SK-N-SH (cell line): Measurements from ENCODE around the gene IGSF23. TPM values are rescaled to one million over a fixed set of nuclear protein-coding genes. Genes with fewer than 3 reads are reported as not detected.

Experiments
- CTCF ChIA-PET: fragments of 300-600, 350-600 bp; formaldehyde crosslinking; extraction: SDS; loops from one replicate; lab custom pipeline; 2021; lab: Yijun Ruan, JAX
- POLR2A ChIA-PET: fragments of 350-600 bp; sonication (Branson Sonifier 250); formaldehyde crosslinking; extraction: SDS; loops from one replicate; lab custom pipeline; 2020; ENCODE audit warnings: antibody characterized with exemption, inconsistent platforms; lab: Yijun Ruan, JAX
- DNase-seq: peaks from one replicate; pipeline ENCODE4 v3.0.0; 2012
- H2AFZ ChIP-seq: fragments of 200-600 bp; sonication (generic); 2 replicates; pipeline ENCODE4 v1.8.1; 2016; ENCODE audit warnings: antibody characterized with exemption, mild to moderate bottlenecking, low read depth
- H3F3A ChIP-seq: fragments of 200-600 bp; sonication (generic); replicated peaks from 2 replicates; pipeline ENCODE3; 2016; ENCODE audit warnings: antibody characterized with exemption, mild to moderate bottlenecking; ENCODE audit not compliant: insufficient read depth
- H3K27ac ChIP-seq, 2 experiments: fragments of 200-500 bp in 1 of 2; fragments of 200-600 bp in 1 of 2; sonication (Bioruptor generic) in 1 of 2; sonication (generic), shearing (Covaris generic) in 1 of 2; 2 replicates each; pipeline versions ENCODE4 v1.5.1 to v1.6.1; 2014 to 2016; ENCODE audit warnings: low read depth in 2 of 2, inconsistent platforms in 1 of 2, low read length in 1 of 2, mild to moderate bottlenecking in 1 of 2, mixed read lengths in 1 of 2
- H3K27me3 ChIP-seq: fragments of 200-600 bp; sonication (generic), shearing (Covaris generic); 2 replicates; pipeline ENCODE4 v1.6.1; 2016; ENCODE audit warnings: mixed run types; ENCODE audit not compliant: insufficient read depth
- H3K36me3 ChIP-seq, 2 experiments: fragments of 200-500 bp in 1 of 2; fragments of 200-600 bp in 1 of 2; sonication (Bioruptor generic) in 1 of 2; sonication (generic) in 1 of 2; replicated peaks in 1 of 2; 2 replicates each; pipeline versions ENCODE3 to v1.5.1; 2014 to 2016; ENCODE audit warnings: low read length in 1 of 2, mild to moderate bottlenecking in 1 of 2; ENCODE audit not compliant: insufficient read depth in 2 of 2, control insufficient read depth in 1 of 2
- H3K4me1 ChIP-seq, 2 experiments: fragments of 200-500 bp in 1 of 2; fragments of 200-600 bp in 1 of 2; sonication (Bioruptor generic) in 1 of 2; sonication (generic), shearing (Covaris generic) in 1 of 2; 2 replicates each; pipeline versions ENCODE4 v1.5.1 to v1.6.1; 2014 to 2016; ENCODE audit warnings: low read depth in 1 of 2, low read length in 1 of 2, mixed run types in 1 of 2; ENCODE audit not compliant: insufficient read depth in 2 of 2, control insufficient read depth in 1 of 2
- H3K4me2 ChIP-seq: fragments of 200-600 bp; sonication (generic), shearing (Covaris generic); 2 replicates; pipeline ENCODE4 v1.6.1; 2017; ENCODE audit warnings: mixed run types
- H3K4me3 ChIP-seq, 2 experiments: fragments of 200-500 bp in 1 of 2; fragments of 200-600 bp in 1 of 2; sonication (Bioruptor generic) in 1 of 2; sonication (generic), shearing (Covaris generic) in 1 of 2; 2 replicates each; pipeline versions ENCODE4 v1.5.1 to v1.8.1; 2014 to 2016; ENCODE audit warnings: low read depth in 2 of 2, inconsistent platforms in 1 of 2, low read length in 1 of 2, mild to moderate bottlenecking in 1 of 2, mixed read lengths in 1 of 2, moderate library complexity in 1 of 2
- H3K79me2 ChIP-seq: fragments of 200-600 bp; sonication (generic); 2 replicates; pipeline ENCODE4 v1.8.1; 2017; ENCODE audit warnings: mild to moderate bottlenecking; ENCODE audit not compliant: insufficient read depth
- H3K9ac ChIP-seq: fragments of 200-600 bp; sonication (generic); 2 replicates; pipeline ENCODE4 v1.6.1; 2017; ENCODE audit warnings: mixed run types
- H3K9me2 ChIP-seq: fragments of 200-600 bp; sonication (generic); 2 replicates; pipeline ENCODE4 v1.6.1; 2017; ENCODE audit warnings: mixed run types
- H3K9me3 ChIP-seq: fragments of 200-600 bp; sonication (generic); 2 replicates; pipeline ENCODE4 v1.6.1; 2017; ENCODE audit warnings: mixed run types, mild to moderate bottlenecking, moderate library complexity
- H4K20me1 ChIP-seq: fragments of 200-600 bp; sonication (generic); 2 replicates; pipeline ENCODE4 v1.6.1; 2017; ENCODE audit warnings: mild to moderate bottlenecking, mixed run types; ENCODE audit not compliant: insufficient read depth
- CHD2 ChIP-seq: fragments of 150-350 bp; IDR thresholded peaks from 2 replicates; pipeline ENCODE4 v1.6.1; 2018; ENCODE audit warnings: low read length; ENCODE audit not compliant: partially characterized antibody
- FOXJ3 ChIP-seq: sonication (generic); formaldehyde crosslinking; IDR thresholded peaks from 2 replicates; pipeline ENCODE4 v1.5.1; 2020; ENCODE audit warnings: mild to moderate bottlenecking, missing genetic modification reagents
- FOXM1 ChIP-seq: IDR thresholded peaks from 2 replicates; pipeline ENCODE4 v1.4.0; 2012; ENCODE audit warnings: low read depth, mild to moderate bottlenecking
- GATA2 ChIP-seq: sonication (generic); formaldehyde crosslinking; IDR thresholded peaks from 2 replicates; pipeline ENCODE4 v1.5.0; 2020; ENCODE audit warnings: mild to moderate bottlenecking, missing genetic modification reagents
- JUND ChIP-seq: IDR thresholded peaks from 2 replicates; pipeline ENCODE4 v1.4.0; 2012
- MEF2A ChIP-seq: IDR thresholded peaks from 2 replicates; pipeline ENCODE4 v1.4.0; 2012; ENCODE audit warnings: low read depth, borderline replicate concordance
- MXI1 ChIP-seq: IDR thresholded peaks from 2 replicates; pipeline ENCODE4 v1.6.1; 2012; ENCODE audit warnings: mild to moderate bottlenecking, low read depth, low read length, improper control_type of control experiment
- NFIC ChIP-seq: IDR thresholded peaks from 2 replicates; pipeline ENCODE4 v1.4.0; 2012; ENCODE audit warnings: borderline replicate concordance
- NRF1 ChIP-seq: IDR thresholded peaks from 2 replicates; pipeline ENCODE4 v1.6.1; 2012; ENCODE audit warnings: low read depth, mild to moderate bottlenecking, low read length
- RAD21 ChIP-seq: IDR thresholded peaks from 2 replicates; pipeline ENCODE4 v1.6.1; 2012; ENCODE audit warnings: mild to moderate bottlenecking, low read length
- REST ChIP-seq: IDR thresholded peaks from 2 replicates; pipeline ENCODE4 v1.6.1; 2012; ENCODE audit warnings: mild to moderate bottlenecking, low read depth, low read length, moderate library complexity
- RXRA ChIP-seq: IDR thresholded peaks from 2 replicates; pipeline ENCODE4 v1.4.0; 2012; ENCODE audit warnings: low read depth, mild to moderate bottlenecking, borderline replicate concordance
- SIN3A ChIP-seq: IDR thresholded peaks from 2 replicates; pipeline ENCODE4 v1.6.1; 2012; ENCODE audit warnings: low read depth, mild to moderate bottlenecking, low read length, moderate library complexity, borderline replicate concordance
- SMC3 ChIP-seq: IDR thresholded peaks from 2 replicates; pipeline ENCODE4 v1.6.1; 2012; ENCODE audit warnings: low read depth, low read length, improper control_type of control experiment
- USF1 ChIP-seq: IDR thresholded peaks from 2 replicates; pipeline ENCODE4 v1.4.0; 2012; ENCODE audit warnings: low read depth, borderline replicate concordance
- USF2 ChIP-seq: fragments of 150-350 bp; IDR thresholded peaks from 2 replicates; pipeline ENCODE4 v1.6.1; 2017; ENCODE audit warnings: antibody characterized with exemption, low read length, low read depth, borderline replicate concordance
- YY1 ChIP-seq: IDR thresholded peaks from 2 replicates; pipeline ENCODE4 v1.4.0; 2012; ENCODE audit warnings: low read depth, mild to moderate bottlenecking
- WGBS: methylation state at CpG from one replicate; pipeline ENCODE4 v1.1.6; 2017; ENCODE audit warnings: low lambda C conversion rate; 5-methylcytosine and 5-hydroxymethylcytosine counted together
- polyA plus RNA-seq, 3 experiments: library from polyadenylated mRNA; depleted of rRNA; stranded (reverse); fragments of >200 nt; gene quantifications; 2 replicates each; pipeline ENCODE4 v1.2.3, GENCODE V29; 2012

The IGSF23 gene
- polyA plus RNA-seq, 1 of the 3 experiments (the other 2 are of a cell fraction), result 0.08 TPM

GRCh38 chr19:44641501-44642265 is 28.3 kb downstream of the IGSF23 start:
- ChIA-PET POLR2A (no interaction called here), CTCF (interaction anchor here (1.5 to 2.6 kb wide), 3 partner anchors 15 to 48 kb away, joined by 5 to 18 read pairs (median 10); no protein-coding TSS in a partner anchor)
- no peaks in the 10 kb centered on the region for H3K9me2 ChIP-seq
- H3K79me2 ChIP-seq, result peaks cover 28% of the 10 kb centered on the region
- H3K36me3 ChIP-seq, result peaks cover 0 to 9% of the 10 kb centered on the region in 2 experiments
- no peaks in the 10 kb centered on the region for H3F3A ChIP-seq
- H3K9ac ChIP-seq, result no peak overlapping the region
- H3K4me1 ChIP-seq, result peaks cover 0 to 2% of the 10 kb centered on the region in 2 experiments; a peak in 1 of 4 replicates
- no peak overlapping the region for H3K4me3 ChIP-seq
- no peak for DNase-seq
- WGBS, result 87% methylated on average over 9 of the region's 9 CpGs
- H3K27me3 ChIP-seq, result no peaks in the 10 kb centered on the region
- no peak overlapping the region for H3K4me2 ChIP-seq
- H3K9me3 ChIP-seq, result no peaks in the 10 kb centered on the region
- H4K20me1 ChIP-seq, result peaks cover 12% of the 10 kb centered on the region; the same call in 1 of the 2 replicates
- no peak overlapping the region for H3K27ac ChIP-seq
- TF ChIP-seq FOXM1 (no peak), USF2 (no peak), USF1 (no peak)
- H2AFZ ChIP-seq, result no peak overlapping the region

GRCh38 chr19:44642377-44642776 is 29.0 kb downstream of the IGSF23 start:
- H3K27ac ChIP-seq, result no peak overlapping the region
- DNase-seq, result no peak
- 50% methylated on average over 1 of the region's 1 CpG for WGBS
- CTCF ChIA-PET, result interaction anchor here (1.2 to 2.6 kb wide), 2 partner anchors 15 to 71 kb away, joined by 4 to 18 read pairs; no protein-coding TSS in a partner anchor
- H3F3A ChIP-seq, result no peaks in the 10 kb centered on the region
- no peak overlapping the region for H3K4me3 ChIP-seq
- no peaks in the 10 kb centered on the region for H3K9me3 ChIP-seq
- no peak overlapping the region for H2AFZ ChIP-seq
- H3K9ac ChIP-seq, result no peak overlapping the region
- POLR2A ChIA-PET, result no interaction called here
- no peaks in the 10 kb centered on the region for H3K9me2 ChIP-seq
- peaks cover 0 to 2% of the 10 kb centered on the region in 2 experiments; a peak in 1 of 4 replicates for H3K4me1 ChIP-seq
- TF ChIP-seq REST (no peak), CHD2 (no peak), MXI1 (no peak), SIN3A (no peak), GATA2 (CRISPR knock-in tag) (no peak), YY1 (no peak), FOXM1 (no peak), JUND (no peak), RXRA (no peak), SMC3 (no peak), RAD21 (no peak), FOXJ3 (no peak), NRF1 (no peak), MEF2A (no peak), NFIC (no peak)
- peaks cover 18% of the 10 kb centered on the region; the same call in 1 of the 2 replicates for H4K20me1 ChIP-seq
- no peak overlapping the region for H3K4me2 ChIP-seq
- H3K79me2 ChIP-seq, result peaks cover 35% of the 10 kb centered on the region
- H3K27me3 ChIP-seq, result no peaks in the 10 kb centered on the region
- peaks cover 0 to 9% of the 10 kb centered on the region in 2 experiments for H3K36me3 ChIP-seq
